Measurements from ENCODE around the gene VPS36. TPM values are rescaled to one million over a fixed set of nuclear protein-coding genes. Genes with fewer than 3 reads are reported as not detected.
"Not testable (repeated sequence)": the region's sequence is repeated elsewhere in the genome, so short reads cannot be mapped to it uniquely, and the experiment has no call there.

VPS36 gene
- total RNA-seq, 1 experiment from 2014 or later = 34.8 TPM

DNA sequence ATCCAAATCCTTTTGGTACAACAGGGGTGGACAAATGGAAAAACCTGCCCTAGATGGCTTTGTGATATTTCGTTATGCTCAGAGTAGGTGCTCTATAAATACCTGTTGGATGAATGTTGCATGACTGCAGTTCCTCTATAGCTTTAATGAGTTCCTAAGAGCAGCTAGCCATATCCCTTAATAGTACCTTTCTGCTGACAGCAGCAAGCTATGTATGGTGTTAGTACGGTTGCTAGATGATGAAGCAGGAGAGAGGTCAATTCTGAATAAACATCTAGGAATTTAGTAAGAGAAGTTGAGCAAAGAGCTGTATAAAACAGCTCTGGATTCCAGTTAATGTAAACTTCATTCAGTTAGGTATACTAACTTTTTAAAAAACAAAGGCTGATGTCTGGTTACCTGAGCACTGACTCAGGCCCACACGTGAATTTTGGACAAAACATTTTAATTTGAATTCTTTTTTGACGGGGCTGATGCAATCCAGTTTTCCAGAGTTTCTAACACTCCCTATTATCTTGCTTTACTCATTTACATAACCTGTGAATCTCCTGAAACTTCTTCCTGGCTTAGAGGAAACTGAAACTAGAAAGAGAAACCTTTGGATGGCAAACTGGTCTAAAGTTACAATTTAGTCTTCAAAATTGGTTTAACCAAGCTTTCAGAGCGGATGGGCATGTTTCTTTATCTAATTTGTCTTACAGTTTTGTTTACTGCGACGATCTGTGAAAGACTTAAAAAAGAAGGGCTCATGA lies 30.4 kb upstream of the VPS36 start:
- CTCF ChIA-PET; DNase-seq (ENCODE audit: low read depth, low spot score); intact Hi-C loops (cut with micrococcal nuclease); H3K27me3 ChIP-seq (ENCODE audit: insufficient read depth, low read length); H3K79me2 ChIP-seq (ENCODE audit: insufficient read depth, low read length); H3K9me2 ChIP-seq (ENCODE audit: insufficient read depth); H3K36me3 ChIP-seq (ENCODE audit: control insufficient read depth in 1 of 2, insufficient read depth in 2 of 2, low read length in 2 of 2); H3K9ac ChIP-seq (ENCODE audit: low read length); H3K27ac ChIP-seq (ENCODE audit: low read depth, low read length); RAD21 ChIA-PET (ENCODE audit: low non-redundant PET in 1 of 2, low total read pairs in 2 of 2, uncharacterized antibody in 2 of 2, unreplicated experiment in 2 of 2); BruUV-seq (replicated peaks); H2AFZ ChIP-seq (ENCODE audit: low read depth, low read length, poor library complexity, severe bottlenecking); H3K4me2 ChIP-seq (ENCODE audit: low read length); H4K20me1 ChIP-seq (ENCODE audit: insufficient read depth); POLR2A ChIA-PET; H3K9me3 ChIP-seq (ENCODE audit: control insufficient read depth in 1 of 2, insufficient read depth in 1 of 2, low read depth in 1 of 2, low read length in 2 of 2); H3K4me1 ChIP-seq (ENCODE audit: control insufficient read depth in 1 of 2, insufficient read depth in 2 of 2, low read length in 2 of 2); H3K4me3 ChIP-seq (replicated peaks in 1 of 2; ENCODE audit: low read depth in 1 of 2, low read length in 2 of 2); ATAC-seq: not testable (repeated sequence)

DNA sequence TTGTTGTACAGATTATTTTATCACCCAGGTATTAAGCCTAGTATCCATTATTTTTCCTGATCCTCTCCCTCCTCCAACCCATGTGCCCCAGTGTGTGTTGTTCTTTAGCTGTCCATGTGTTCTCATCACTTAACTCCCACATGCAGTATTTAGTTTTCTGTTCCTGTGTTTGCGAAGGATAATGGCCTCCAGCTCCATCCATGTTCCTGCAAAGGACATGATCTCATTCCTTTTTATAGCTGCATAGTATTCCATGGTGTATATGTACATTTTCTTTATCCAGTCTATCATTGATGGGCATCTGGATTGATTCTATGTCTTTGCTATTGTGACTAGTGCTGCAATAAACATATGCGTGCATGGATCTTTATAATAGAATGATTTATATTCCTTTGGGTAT lies 18.1 kb upstream of the VPS36 start:
- H3K4me2 ChIP-seq (ENCODE audit: low read length); BruUV-seq (replicated peaks); CTCF ChIA-PET; H4K20me1 ChIP-seq (ENCODE audit: insufficient read depth); H3K9me2 ChIP-seq (ENCODE audit: insufficient read depth); H3K4me3 ChIP-seq (replicated peaks in 1 of 2; ENCODE audit: low read depth in 1 of 2, low read length in 2 of 2); H2AFZ ChIP-seq (ENCODE audit: low read depth, low read length, poor library complexity, severe bottlenecking); H3K27ac ChIP-seq (ENCODE audit: low read depth, low read length); H3K4me1 ChIP-seq (ENCODE audit: control insufficient read depth in 1 of 2, insufficient read depth in 2 of 2, low read length in 2 of 2); H3K9me3 ChIP-seq (ENCODE audit: control insufficient read depth in 1 of 2, insufficient read depth in 1 of 2, low read depth in 1 of 2, low read length in 2 of 2); H3K27me3 ChIP-seq (ENCODE audit: insufficient read depth, low read length); H3K9ac ChIP-seq (ENCODE audit: low read length); ATAC-seq; RAD21 ChIA-PET (ENCODE audit: low non-redundant PET in 1 of 2, low total read pairs in 2 of 2, uncharacterized antibody in 2 of 2, unreplicated experiment in 2 of 2); POLR2A ChIA-PET; DNase-seq (ENCODE audit: low read depth, low spot score); intact Hi-C loops (cut with micrococcal nuclease): not testable (repeated sequence)
- Histone ChIP-seq H3K36me3 (ENCODE audit: control insufficient read depth in 1 of 2, insufficient read depth in 2 of 2, low read length in 2 of 2) (peaks cover 29 to 37% of the 10 kb centered on the region in 2 experiments), H3K79me2 (ENCODE audit: insufficient read depth, low read length) (peaks cover 68% of the 10 kb centered on the region)

DNA sequence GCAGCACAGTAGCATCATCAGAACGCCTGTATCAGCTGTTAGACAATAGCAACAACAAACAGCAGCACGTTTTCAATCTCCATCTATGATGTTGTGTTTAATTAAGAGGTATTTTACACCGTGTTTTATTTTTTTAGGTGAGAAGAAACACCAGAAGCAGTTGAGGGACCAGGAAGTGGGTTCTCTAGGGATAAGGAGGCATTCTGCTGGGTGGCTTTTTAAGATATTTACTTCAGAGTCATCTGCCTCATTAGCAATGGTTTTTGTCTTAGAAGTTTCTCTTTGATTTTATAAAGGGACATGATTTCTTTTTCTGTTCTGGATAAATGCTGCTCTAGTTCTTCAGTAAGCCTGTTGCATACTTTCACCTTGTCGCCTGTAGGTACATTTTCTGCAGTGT lies 13.1 kb upstream of the VPS36 start:
- POLR2A ChIA-PET = no interaction called here
- H3K79me2 ChIP-seq (ENCODE audit: insufficient read depth, low read length) = peaks cover 97% of the 10 kb centered on the region
- no TSS peak for BruUV-seq (replicated peaks)

More for the DNA sequence above, 13.1 kb upstream of the VPS36 start:
- Histone ChIP-seq H3K27me3 (ENCODE audit: insufficient read depth, low read length) (no peaks in the 10 kb centered on the region), H3K4me3 (replicated peaks in 1 of 2; ENCODE audit: low read depth in 1 of 2, low read length in 2 of 2) (no peak overlapping the region), H3K9ac (ENCODE audit: low read length) (no peak overlapping the region), H3K36me3 (ENCODE audit: control insufficient read depth in 1 of 2, insufficient read depth in 2 of 2, low read length in 2 of 2) (peaks cover 53 to 67% of the 10 kb centered on the region in 2 experiments), H2AFZ (ENCODE audit: low read depth, low read length, poor library complexity, severe bottlenecking) (no peak overlapping the region), H3K4me2 (ENCODE audit: low read length) (no peak overlapping the region), H4K20me1 (ENCODE audit: insufficient read depth) (no peaks in the 10 kb centered on the region), H3K9me3 (ENCODE audit: control insufficient read depth in 1 of 2, insufficient read depth in 1 of 2, low read depth in 1 of 2, low read length in 2 of 2) (no peaks in the 10 kb centered on the region), H3K4me1 (ENCODE audit: control insufficient read depth in 1 of 2, insufficient read depth in 2 of 2, low read length in 2 of 2) (no peaks in the 10 kb centered on the region), H3K27ac (ENCODE audit: low read depth, low read length) (no peak overlapping the region), H3K9me2 (ENCODE audit: insufficient read depth) (no peaks in the 10 kb centered on the region)
- CTCF ChIA-PET = no interaction called here
- DNase-seq (ENCODE audit: low read depth, low spot score) = no peak
- intact Hi-C loops (cut with micrococcal nuclease) = no loop called here
- TF ChIP-seq ATF3 (IDR thresholded peaks at IDR 0.05) = no peak
- RAD21 ChIA-PET (ENCODE audit: low non-redundant PET in 1 of 2, low total read pairs in 2 of 2, uncharacterized antibody in 2 of 2, unreplicated experiment in 2 of 2) = no interaction called here
- no peak for ATAC-seq

Data from HCT116 (cell line).